ENCODE data around the gene RAB17.

The RAB17 gene

DNA sequence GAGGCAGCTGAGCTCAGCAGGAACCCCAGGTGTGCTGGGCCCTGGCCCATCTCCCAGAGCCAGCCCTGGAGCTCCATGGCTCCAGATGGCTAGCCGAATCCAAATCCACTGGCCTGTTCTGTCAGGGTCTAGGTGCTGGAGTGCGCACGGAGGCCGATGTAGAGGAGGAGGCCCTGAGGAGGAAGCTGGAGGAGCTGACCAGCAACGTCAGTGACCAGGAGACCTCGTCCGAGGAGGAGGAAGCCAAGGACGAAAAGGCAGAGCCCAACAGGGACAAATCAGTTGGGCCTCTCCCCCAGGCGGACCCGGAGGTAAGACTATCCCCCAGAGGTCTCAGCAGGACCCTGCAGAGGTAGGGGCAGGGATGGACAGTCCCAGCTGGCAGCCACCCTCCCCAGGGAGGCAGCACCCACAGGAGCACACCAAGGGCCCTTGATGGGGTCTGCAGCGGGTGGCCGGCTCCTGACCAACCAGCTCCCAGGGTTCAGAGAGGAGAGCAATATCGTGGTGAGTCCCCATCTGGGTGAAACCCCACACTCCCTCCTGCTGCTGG, 50.2 kb downstream of the RAB17 start:
- DNase-seq (ENCODE audit: low read depth in 3 of 3, low spot score in 1 of 3): no peak

- DNase-seq (ENCODE audit: low read depth in 3 of 3, low spot score in 1 of 3): no peak
Observed at GRCh38 chr2:237539681-237540080, 50.9 kb downstream of the RAB17 start.

- no peak for DNase-seq (ENCODE audit: low read depth in 3 of 3, low spot score in 1 of 3)
Observed at GRCh38 chr2:237538901-237539300, 51.6 kb downstream of the RAB17 start.

DNA sequence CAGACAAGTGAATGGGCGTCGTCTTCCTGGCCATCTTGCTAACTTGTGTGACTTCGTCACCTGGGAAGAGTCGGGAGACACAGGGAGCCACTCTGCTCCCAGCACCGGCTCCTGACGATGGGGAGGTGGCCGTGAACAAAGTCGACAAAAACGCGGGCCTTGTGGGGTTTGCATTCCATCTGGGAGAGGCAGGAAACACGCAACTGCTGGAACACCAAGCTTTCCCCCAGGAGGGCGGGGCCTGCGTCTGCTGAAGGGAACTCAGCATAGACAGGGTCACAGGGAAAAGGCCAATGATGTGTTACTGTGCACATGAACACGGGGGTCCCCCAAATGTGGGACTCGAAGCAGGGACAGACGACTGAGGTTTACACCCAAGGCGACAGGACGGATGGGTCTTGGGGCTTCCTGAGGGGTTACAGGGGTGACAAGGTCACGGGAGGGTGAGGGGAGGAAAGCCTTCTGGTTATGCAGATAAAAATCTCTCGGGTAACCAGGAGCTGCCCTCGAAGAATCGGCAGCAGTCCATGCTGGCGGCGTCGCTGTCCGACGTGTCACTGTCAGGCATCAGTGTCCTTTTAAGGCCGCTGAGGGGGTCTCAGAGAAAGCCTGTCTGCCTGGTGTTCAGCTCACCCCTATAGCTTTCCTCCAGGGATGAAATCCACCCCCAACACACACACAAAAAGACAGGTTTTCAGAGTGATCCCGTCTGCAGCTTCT, 52.4 kb downstream of the RAB17 start:
- no peak for DNase-seq (ENCODE audit: low read depth in 3 of 3, low spot score in 1 of 3)

DNA sequence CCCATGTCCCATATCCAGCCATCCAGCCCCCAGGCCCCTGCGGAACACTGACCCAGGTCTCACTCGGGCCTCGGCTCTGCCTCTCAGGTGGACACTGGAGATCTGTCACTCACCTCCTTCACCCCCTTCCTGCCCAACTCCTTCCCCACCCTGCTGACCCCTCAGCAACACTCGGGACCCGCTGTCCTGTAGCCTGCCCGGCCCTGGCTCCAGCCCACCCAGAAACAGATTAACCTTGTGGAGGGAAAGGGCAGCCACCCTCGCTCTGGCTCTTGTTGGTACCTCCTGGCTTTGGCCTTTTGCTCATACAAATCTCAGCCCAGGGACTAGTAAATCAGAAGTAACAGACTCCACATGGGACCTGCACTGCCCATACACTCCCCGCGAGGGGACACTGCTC, 53.9 kb downstream of the RAB17 start:
- no peak for DNase-seq (ENCODE audit: low read depth in 3 of 3, low spot score in 1 of 3)

- DNase-seq (ENCODE audit: low read depth in 3 of 3, low spot score in 1 of 3): no peak
Observed at GRCh38 chr2:237536083-237536415, 54.5 kb downstream of the RAB17 start.

DNA sequence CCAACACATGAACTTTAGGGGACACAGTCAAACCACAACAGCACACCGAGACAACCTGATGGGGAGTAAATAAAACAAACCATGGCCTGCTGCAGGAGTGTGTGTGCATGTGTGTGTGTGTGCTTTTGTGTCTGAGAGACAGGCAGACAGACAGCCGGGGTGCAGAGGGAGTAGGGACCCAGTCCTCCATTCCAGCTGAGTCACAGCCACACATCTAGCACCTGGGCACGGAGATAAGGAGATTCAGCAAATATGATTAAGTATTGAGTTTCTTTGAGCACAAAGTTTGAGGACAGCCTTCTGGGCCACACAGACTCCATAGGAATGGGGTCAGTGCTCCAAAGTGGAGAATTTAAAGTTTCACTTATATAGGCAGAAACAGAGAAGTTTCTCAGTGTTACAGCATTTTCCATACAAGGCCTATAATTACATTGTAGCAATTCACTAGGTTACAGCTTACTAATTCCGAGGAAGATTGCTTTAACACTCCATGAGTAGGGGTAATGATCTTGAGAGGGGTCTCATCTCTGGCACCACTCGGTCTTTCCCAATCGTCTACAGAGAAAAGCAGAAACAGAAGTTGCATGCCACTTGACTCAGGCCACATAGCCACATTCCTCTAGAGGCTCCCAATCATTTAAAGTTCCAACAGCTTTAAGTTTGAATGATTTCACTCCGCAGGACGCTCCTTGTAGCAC, 55.0 kb downstream of the RAB17 start:
- no peak for DNase-seq (ENCODE audit: low read depth in 3 of 3, low spot score in 1 of 3)

DNA sequence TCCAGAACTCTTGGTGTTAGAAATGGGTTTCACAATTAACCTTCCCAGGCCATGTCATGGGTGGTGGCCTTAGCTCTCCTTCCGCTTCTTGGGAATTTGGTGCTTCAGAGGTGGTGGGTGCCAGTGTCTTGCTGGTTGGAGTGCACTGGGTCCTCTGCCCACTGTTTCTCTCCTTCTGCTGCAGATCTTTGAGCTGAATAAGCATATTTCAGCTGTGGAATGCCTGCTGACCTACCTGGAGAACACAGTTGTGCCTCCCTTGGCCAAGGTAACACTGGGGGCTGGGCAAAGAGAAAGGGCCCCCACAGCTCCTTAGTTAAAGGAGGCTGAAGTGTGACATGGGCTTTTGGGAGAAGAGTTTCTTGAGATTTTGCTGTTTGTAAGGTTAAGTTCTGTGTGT, 56.2 kb downstream of the RAB17 start:
- no peak for DNase-seq (ENCODE audit: low read depth in 3 of 3, low spot score in 1 of 3)

DNA sequence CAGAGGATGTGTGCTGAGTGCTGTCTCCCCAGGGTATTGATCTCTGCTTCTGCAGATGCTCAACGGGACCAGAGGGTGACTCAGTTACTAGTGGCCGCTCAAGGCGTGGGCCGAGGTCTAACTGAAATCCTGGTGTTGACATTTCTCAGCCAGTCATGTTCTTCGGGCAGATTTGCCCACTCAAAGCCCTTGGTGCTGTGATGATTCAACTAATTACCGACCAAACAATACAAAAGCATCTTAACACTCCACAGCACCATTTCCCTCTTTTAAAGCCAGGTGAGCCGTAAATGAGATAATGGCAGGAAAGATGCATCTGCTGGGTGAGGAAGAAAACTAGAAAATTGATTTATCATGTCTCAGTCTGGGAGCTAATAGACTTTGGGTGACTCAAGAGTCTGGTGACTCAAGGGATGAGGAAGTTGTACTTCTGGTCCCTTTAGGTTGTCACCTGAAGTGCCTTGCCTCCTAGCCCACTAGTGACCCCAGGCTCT, 56.8 kb downstream of the RAB17 start:
- no peak for DNase-seq (ENCODE audit: low read depth in 3 of 3, low spot score in 1 of 3)

GRCh38 chr2:237532160-237532559, 58.4 kb downstream of the RAB17 start:
- DNase-seq (ENCODE audit: low read depth in 3 of 3, low spot score in 1 of 3): no peak

GRCh38 chr2:237530472-237531433, 59.8 kb downstream of the RAB17 start:
- no peak for DNase-seq (ENCODE audit: low read depth in 3 of 3, low spot score in 1 of 3)

DNA sequence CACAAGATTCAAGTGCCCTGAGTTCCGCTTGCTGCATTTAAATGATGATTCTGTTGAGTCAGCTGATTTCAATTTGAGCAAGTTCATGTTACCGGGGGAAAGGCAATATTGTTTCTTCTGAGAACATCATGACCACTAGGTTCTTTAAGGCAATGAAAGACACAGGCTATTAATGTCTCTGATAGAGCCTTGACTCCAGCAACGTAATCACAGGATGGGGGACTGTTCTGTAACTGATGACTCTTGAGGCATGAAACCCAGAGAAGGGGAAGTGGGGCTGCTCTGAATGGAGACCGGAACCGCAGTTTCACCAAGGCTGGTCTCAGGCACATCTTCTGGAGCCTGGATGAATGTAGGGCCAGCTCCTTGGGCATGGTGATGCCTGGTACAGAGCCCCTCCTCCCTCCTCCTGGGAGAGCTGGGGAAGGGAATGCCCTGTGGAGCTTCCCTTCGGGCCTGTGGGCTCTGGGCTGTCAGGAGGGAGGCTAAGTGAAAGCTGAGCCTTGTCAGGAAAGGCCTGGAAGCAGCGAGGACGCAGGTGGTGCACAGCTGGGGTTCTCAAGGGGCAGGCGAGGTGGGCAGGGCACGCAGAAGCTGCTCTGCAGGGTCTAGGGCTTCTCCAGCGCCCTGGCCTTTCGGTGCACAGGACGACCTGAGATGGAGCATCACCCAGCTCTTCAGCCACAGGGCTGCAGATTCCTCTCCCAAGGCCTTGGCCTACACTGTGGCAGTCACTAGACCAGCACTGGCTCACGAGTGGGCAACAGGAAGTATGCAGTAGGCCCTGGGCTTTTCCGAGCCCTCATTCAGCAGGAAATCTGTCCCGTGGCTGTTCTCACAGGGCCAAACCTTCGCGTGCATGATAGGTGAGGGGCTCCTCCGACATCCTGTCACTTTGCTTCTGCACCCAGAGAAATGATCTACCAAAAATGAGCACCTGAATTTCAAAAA, 60.8 kb downstream of the RAB17 start:
- no peak for DNase-seq (ENCODE audit: low read depth in 3 of 3, low spot score in 1 of 3)

DNA sequence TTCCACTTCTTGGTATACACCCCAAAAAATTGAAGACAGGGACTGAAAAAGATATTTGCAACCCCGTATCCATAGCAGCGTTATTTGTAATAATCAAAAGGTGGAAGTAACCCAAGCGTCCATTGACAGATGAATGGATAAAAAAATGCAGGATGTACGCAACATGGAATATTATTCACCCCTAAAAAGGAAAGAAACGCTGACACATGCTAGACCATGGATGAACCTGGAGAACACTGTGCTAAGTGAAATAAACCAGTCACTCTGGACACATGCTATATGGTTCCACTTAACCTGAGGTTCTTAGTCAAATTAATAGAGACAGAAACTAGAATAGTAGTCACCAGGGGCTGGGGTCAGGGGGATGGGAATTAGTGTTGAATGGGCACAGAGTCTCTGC, 62.8 kb downstream of the RAB17 start:
- DNase-seq (ENCODE audit: low read depth in 3 of 3, low spot score in 1 of 3): no peak

DNA sequence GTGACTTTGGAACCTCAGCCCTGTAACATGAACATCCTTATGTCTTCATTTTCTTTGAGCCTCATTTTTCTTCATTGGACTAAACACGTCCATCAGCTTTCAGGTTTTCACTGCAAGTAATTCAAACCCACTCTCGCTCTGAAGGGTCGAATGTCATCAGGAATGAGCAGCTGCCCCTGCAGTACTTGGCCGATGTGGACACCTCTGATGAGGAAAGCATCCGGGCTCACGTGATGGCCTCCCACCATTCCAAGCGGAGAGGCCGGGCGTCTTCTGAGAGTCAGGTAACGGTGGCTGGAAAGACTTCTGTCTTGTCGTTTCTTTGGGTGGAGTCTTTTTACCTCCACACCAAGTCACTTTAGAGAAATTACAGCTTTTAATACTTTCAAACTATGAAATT, 63.3 kb downstream of the RAB17 start:
- DNase-seq (ENCODE audit: low read depth in 3 of 3, low spot score in 1 of 3): no peak

DNA sequence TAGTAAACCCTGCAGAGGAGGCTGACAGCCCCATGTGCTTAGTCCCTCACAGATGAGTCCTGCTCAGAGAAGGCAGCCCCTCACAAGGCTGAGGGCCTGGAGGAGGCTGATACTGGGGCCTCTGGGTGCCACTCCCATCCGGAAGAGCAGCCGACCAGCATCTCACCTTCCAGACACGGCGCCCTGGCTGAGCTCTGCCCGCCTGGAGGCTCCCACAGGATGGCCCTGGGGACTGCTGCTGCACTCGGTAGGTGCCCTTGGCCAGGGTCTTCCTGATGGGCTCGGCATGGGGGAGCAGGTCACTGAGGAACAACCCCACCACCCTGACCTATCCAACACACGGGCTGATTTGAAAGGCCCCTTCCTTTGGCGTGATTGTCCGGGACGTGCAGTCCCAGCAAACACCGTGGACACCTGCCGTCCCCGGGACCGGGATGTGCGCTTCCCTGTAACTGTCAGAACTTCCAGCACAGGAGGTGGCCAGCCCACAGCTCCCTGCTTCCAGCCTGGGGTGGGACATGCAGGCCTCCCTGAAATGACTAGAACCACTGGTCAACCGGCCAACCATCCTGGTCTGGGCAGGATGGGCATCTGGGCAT, 64.9 kb downstream of the RAB17 start:
- DNase-seq (ENCODE audit: low read depth in 3 of 3, low spot score in 1 of 3): no peak

GRCh38 chr2:237524631-237525030, 65.9 kb downstream of the RAB17 start:
- DNase-seq (ENCODE audit: low read depth in 3 of 3, low spot score in 1 of 3): no peak
